DMS 273 (cell line): ENCODE measurements around the gene SPTAN1.
"Not testable (repeated sequence)": the region's sequence is repeated elsewhere in the genome, so short reads cannot be mapped to it uniquely, and the experiment has no call there.

Experiments used
- DNase-seq: peaks from one replicate; lab custom pipeline; 2025; ENCODE audit not compliant: unreplicated experiment; lab: John Stamatoyannopoulos, UW

The SPTAN1 gene

DNA sequence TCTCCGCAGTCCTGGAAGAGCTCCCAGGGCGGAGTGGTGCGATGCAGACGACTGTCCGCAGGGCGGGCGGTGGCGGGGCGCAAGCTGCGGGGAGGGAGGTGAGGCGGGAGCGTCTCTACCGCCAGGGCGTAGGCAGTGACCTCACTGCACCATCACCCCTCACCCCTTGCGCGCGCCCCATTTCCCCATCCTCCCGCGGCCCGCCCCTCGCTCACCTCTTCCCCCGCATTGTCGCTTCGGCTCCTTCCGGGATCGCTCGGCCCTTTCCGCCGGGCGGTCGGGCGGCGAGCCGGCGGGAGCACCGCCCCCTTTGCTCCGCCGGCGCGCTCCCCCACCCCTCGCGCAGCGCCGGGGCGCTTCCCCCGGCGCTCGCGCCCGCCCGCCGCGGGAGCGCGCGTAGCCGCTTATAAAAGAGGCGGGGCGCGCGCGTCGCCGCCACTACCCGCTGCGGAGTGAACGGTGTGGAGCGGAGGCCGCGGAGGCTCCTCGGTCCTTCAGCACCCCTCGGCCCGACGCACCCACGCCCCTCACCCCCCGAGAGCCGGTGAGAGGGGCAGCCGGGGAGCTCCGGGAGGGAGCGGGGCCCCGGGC lies at the start of gene SPTAN1:
TSS of gene SPTAN1 (plus strand) at position 435 of the 591 bp plus-strand sequence. CDS start 14,154 bp downstream, outside the sequence.
- DNase-seq: peak; percentile 95

- not testable (repeated sequence) for DNase-seq
Observed at GRCh38 chr9:128503415-128503825, 49.0 kb upstream of the SPTAN1 start.

GRCh38 chr9:128503870-128504269 lies 48.5 kb upstream of the SPTAN1 start:
- DNase-seq: peak; percentile 21

GRCh38 chr9:128504485-128505413 lies 47.6 kb upstream of the SPTAN1 start, which contains the start of gene GLE1:
Gene GLE1, plus strand, starts transcription at chr9:128504719. Its CDS starts 87 bp downstream, at chr9:128504806.
- peak; percentile 97 for DNase-seq

- DNase-seq: peak; percentile 71
Observed at GRCh38 chr9:128505414-128505765, 47.0 kb upstream of the SPTAN1 start.

DNA sequence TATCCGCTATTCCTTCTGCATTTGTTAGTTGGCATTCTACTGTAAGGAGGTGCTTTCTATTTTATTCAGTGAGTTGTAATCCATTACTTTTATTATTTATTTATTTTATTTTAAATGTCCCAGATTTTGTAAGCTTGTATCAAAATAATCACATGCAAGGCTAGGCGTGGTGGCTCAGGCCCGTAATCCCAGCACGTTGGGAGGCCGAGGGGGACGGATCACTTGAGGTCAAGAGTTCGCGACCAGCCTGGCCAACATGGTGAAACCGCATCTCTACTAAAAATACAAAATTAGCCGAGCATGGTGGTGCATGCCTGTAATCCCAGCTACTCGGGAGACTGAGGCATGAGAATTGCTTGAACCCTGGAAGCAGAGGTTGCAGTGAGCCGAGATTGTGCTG lies 46.5 kb upstream of the SPTAN1 start:
- not testable (repeated sequence) for DNase-seq

GRCh38 chr9:128512820-128513219 lies 39.6 kb upstream of the SPTAN1 start:
- no peak for DNase-seq

GRCh38 chr9:128521956-128522355 lies 30.4 kb upstream of the SPTAN1 start:
- DNase-seq: no peak

- peak; percentile 86 for DNase-seq
Observed at GRCh38 chr9:128523199-128523925, 29.0 kb upstream of the SPTAN1 start.

DNA sequence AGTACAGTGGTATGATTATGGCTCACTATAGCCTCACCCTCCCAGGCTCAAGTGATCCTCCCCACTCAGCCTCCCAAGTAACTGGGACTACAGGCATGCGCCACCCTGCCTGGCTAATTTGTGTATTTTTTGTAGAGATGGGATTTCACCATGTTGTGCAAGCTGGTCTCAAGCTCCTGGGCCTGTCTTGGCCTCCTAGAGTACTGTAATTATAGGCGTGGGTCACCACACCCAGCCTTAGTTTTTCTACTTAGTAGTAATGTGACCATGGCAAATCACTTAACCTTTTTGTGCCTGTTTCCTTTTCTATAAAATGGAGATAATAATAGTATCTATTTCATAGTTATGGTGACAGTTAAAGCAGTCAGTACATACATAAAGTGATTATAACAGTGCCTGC lies 25.7 kb upstream of the SPTAN1 start:
- DNase-seq: no peak

- DNase-seq: no peak
Observed at GRCh38 chr9:128528445-128529160, 23.8 kb upstream of the SPTAN1 start.

DNA sequence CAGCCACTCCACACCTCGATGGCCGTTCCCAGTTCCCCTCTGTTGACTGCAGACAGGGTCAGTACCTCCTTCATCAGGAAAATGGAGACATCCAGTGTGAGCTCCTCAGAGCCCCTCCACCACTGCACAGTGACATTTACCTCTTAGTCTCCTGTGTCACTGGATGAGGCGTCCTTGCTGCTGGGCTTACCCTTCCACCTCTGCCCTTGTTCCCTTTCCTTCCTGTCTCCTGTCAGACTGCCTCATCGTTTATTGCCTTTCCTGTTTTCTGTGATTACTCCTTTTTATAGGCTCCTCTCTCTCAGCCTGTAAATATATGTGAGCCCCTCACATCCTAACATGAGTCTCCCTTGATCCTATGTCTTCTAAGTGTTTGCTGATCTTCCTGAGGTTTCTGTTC lies 23.2 kb upstream of the SPTAN1 start:
- no peak for DNase-seq

- no peak for DNase-seq
Observed at GRCh38 chr9:128532581-128532980, 19.8 kb upstream of the SPTAN1 start.

GRCh38 chr9:128540634-128541360 lies 11.6 kb upstream of the SPTAN1 start:
- DNase-seq: no peak

GRCh38 chr9:128546504-128546903 lies 5.9 kb upstream of the SPTAN1 start:
- DNase-seq: no peak

DNA sequence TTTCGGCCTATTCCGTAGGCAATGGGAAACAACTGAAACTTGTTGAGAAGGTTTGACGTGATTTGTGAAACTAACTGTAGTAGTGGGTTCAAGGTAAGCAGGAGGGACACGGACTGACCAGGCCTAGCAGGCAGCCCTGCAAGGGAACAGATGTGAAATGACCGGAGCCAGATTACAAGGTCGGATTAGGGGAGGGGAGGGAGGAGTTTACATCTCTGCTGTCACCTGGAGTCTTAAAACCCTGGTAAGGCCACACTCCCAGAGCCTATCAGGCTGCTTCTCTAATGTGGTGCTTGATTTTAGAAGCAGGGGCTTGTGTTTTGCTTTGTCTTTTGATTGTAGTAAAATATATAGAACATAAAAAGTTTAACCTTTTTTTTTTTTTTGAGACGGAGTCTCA lies 3.5 kb upstream of the SPTAN1 start:
- no peak for DNase-seq

- DNase-seq: peak; percentile 24
Observed at GRCh38 chr9:128550226-128550625, 2.2 kb upstream of the SPTAN1 start.

- DNase-seq: peak; percentile 85
Observed at GRCh38 chr9:128550770-128551656, 1.4 kb upstream of the SPTAN1 start.

DNA sequence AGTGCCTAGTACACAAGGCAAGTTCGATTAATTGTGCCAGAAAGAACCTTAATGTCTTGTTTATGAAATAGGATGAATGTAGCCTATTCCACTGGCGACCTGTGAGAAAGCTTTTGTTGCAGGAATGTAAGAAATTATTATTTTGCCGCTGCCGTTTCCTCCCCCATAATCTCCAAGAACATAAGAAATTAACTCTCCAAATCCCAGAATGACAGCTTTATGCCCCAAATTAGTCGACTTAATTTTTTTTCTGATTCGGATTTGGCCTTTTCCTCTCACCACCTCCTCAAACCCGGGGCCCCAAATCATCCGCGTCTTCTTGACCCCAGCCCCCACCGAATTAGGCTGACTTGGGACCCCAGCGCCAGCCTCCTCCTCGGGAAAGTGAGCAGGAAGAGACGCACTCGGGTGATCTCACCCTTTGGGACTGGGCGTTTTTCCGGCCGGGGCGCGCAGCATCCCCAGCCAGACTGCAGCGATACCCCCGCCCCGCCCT lies 682 bp upstream of the SPTAN1 start:
- DNase-seq: no peak
